ENCODE measurements around the gene DERA. TPM values are rescaled to one million over a fixed set of nuclear protein-coding genes. Genes with fewer than 3 reads are reported as not detected.

Gene DERA
- total RNA-seq, 1 donor from 2014 or later, result 41.9 TPM

DNA sequence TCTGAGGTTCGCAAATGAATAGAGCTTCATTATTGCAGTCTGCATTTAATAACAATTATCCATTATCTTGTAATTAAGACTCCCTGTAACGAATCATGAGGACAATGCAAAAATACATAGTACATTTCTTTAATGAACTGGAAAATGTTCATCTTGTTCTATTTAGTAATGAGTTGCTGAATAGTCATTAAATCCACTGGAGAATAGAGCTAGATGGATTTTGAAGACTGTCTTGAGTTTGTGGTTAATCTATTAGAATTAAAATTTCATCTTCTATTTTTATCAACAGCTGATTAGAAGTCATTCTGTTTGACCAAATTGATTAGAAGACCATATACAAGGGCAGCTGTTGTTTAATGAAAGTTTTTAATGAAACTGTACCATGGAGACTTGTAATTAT lies 107.2 kb downstream of the DERA start:
- no peaks in the 10 kb centered on the region for H3K27me3 Mint-ChIP-seq
- DNase-seq (ENCODE audit: low spot score, unreplicated experiment), result no peak
- peaks cover 79% of the 10 kb centered on the region for H3K36me3 Mint-ChIP-seq (ENCODE audit: insufficient read depth)
- TF ChIP-seq CTCF (IDR thresholded peaks at IDR 0.05; ENCODE audit: unreplicated experiment), result no peak
- H3K9me3 Mint-ChIP-seq (ENCODE audit: low read depth), result peaks cover 72% of the 10 kb centered on the region
- no peak overlapping the region for H3K4me3 Mint-ChIP-seq (ENCODE audit: low read depth)
- peaks cover 3% of the 10 kb centered on the region for H3K4me1 Mint-ChIP-seq (ENCODE audit: low read depth)
- no peak overlapping the region for H3K27ac Mint-ChIP-seq

DNA sequence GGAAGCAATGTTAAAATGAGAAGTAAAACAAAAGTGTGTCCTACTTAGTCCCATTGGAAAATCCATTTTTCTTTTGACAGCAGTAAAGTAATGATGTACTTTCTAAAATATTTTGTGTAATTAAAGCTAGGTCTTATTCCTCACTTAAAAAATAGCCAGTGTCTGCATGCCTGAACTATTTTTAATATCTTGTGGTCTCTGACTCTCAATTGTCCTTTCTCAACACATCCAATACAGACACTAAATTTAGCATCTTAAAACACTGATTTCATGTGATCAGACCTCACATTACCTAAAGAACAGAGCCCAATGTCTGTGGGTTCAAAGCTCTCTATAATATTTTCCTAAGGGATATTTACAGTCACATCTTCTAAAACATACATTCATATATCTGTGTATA lies 108.0 kb downstream of the DERA start:
- Mint-ChIP-seq H3K27ac (no peak overlapping the region), H3K9me3 (ENCODE audit: low read depth) (peaks cover 70% of the 10 kb centered on the region), H3K27me3 (no peaks in the 10 kb centered on the region), H3K36me3 (ENCODE audit: insufficient read depth) (peaks cover 76% of the 10 kb centered on the region), H3K4me3 (ENCODE audit: low read depth) (no peak overlapping the region), H3K4me1 (ENCODE audit: low read depth) (peaks cover 3% of the 10 kb centered on the region)
- TF ChIP-seq CTCF (IDR thresholded peaks at IDR 0.05; ENCODE audit: unreplicated experiment), result no peak
- DNase-seq (ENCODE audit: low spot score, unreplicated experiment), result no peak

GRCh38 chr12:16020031-16020430 lies 108.9 kb downstream of the DERA start:
- no peak for DNase-seq (ENCODE audit: low spot score, unreplicated experiment)
- H3K4me3 Mint-ChIP-seq (ENCODE audit: low read depth), result no peak overlapping the region
- no peak overlapping the region for H3K27ac Mint-ChIP-seq
- peaks cover 65% of the 10 kb centered on the region for H3K9me3 Mint-ChIP-seq (ENCODE audit: low read depth)
- no peak for TF ChIP-seq CTCF (IDR thresholded peaks at IDR 0.05; ENCODE audit: unreplicated experiment)
- H3K4me1 Mint-ChIP-seq (ENCODE audit: low read depth), result peaks cover 3% of the 10 kb centered on the region
- H3K27me3 Mint-ChIP-seq, result no peaks in the 10 kb centered on the region
- peaks cover 69% of the 10 kb centered on the region for H3K36me3 Mint-ChIP-seq (ENCODE audit: insufficient read depth)

DNA sequence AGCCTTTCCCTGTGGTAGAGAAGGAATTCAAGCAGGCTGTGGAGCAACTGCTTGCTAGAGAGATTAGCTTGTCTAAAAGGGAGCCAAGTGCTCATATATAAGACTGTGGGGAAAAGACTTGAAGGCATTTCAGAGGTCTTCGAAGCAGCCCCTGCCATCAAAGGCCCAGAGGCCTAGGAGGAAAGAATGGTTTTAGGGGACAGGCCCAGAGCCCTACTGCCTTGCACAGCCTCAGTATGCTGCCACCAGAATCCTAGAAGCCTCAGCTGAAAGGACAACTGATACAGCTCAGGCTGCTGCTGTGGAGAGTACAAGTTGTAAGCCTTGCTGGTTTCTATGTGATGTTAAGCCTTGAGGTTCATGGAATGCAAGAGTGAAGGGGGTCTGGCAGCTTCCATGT lies 109.9 kb downstream of the DERA start:
- Mint-ChIP-seq H3K27me3 (no peaks in the 10 kb centered on the region), H3K9me3 (ENCODE audit: low read depth) (peaks cover 61% of the 10 kb centered on the region), H3K36me3 (ENCODE audit: insufficient read depth) (peaks cover 60% of the 10 kb centered on the region), H3K4me3 (ENCODE audit: low read depth) (no peak overlapping the region), H3K27ac (no peak overlapping the region), H3K4me1 (ENCODE audit: low read depth) (peaks cover 3% of the 10 kb centered on the region)
- no peak for TF ChIP-seq CTCF (IDR thresholded peaks at IDR 0.05; ENCODE audit: unreplicated experiment)
- DNase-seq (ENCODE audit: low spot score, unreplicated experiment), result no peak

DNA sequence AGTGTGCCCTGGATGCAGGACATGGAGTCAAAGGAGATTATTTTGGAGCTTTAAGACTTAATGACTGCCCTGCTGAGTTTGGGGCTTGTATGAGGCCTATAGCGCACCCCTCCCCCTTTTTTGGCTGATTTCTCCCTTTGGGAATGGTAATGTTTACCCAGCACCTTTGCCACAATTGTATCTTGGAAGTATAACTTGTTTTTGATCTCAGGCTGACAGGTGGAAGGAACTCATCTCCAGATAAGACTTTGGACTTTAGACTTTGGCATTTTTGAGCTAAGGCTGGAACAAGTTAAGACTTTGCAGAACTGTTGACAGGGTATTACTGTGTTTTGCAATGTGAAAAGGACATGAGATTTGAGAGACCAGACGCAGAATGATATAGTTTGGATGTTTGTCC lies 110.5 kb downstream of the DERA start:
- Mint-ChIP-seq H3K36me3 (ENCODE audit: insufficient read depth) (peaks cover 59% of the 10 kb centered on the region), H3K4me1 (ENCODE audit: low read depth) (peaks cover 3% of the 10 kb centered on the region), H3K27ac (no peak overlapping the region), H3K27me3 (no peaks in the 10 kb centered on the region), H3K4me3 (ENCODE audit: low read depth) (no peak overlapping the region), H3K9me3 (ENCODE audit: low read depth) (peaks cover 61% of the 10 kb centered on the region)
- no peak for TF ChIP-seq CTCF (IDR thresholded peaks at IDR 0.05; ENCODE audit: unreplicated experiment)
- no peak for DNase-seq (ENCODE audit: low spot score, unreplicated experiment)

Data from progenitor cell of endocrine pancreas (in vitro differentiated cells).